Thymus (tissue), 11 donors: ENCODE measurements around the gene ADCY9. TPM values are rescaled to one million over a fixed set of nuclear protein-coding genes. Genes with fewer than 3 reads are reported as not detected.

Experiments used
- DNase-seq, 9 donors: peaks; one replicate each; pipeline ENCODE4 v3.0.0-alpha.2; 2013; ENCODE audit warnings: low spot score in 9 of 9, low read depth in 6 of 9, missing footprints in 1 of 9
- H3K27ac ChIP-seq, 2 donors: one replicate each; pipeline ENCODE4 v1.5.1; 2013; ENCODE audit warnings: control low read depth in 1 of 2, low read depth in 1 of 2, low read length in 1 of 2, mild to moderate bottlenecking in 1 of 2, moderate library complexity in 1 of 2
- H3K27me3 ChIP-seq, 2 donors: one replicate each; pipeline ENCODE4 v1.5.1; 2013; ENCODE audit warnings: low read length in 1 of 2; ENCODE audit not compliant: control insufficient read depth in 2 of 2, insufficient read depth in 1 of 2
- H3K36me3 ChIP-seq, 2 donors: one replicate each; pipeline ENCODE4 v1.5.1; 2013; ENCODE audit warnings: low read length in 1 of 2, mild to moderate bottlenecking in 1 of 2, moderate library complexity in 1 of 2; ENCODE audit not compliant: control insufficient read depth in 2 of 2, insufficient read depth in 2 of 2
- H3K4me1 ChIP-seq, 2 donors: one replicate each; pipeline ENCODE4 v1.5.1; 2013; ENCODE audit warnings: low read length in 2 of 2; ENCODE audit not compliant: control insufficient read depth in 2 of 2, insufficient read depth in 2 of 2
- H3K4me3 ChIP-seq, 2 donors: one replicate each; pipeline ENCODE4 v1.5.1; 2013; ENCODE audit warnings: low read length in 2 of 2, control low read depth in 1 of 2, mild to moderate bottlenecking in 1 of 2
- H3K9me3 ChIP-seq, 2 donors: one replicate each; pipeline ENCODE4 v1.5.1; 2013; ENCODE audit warnings: low read length in 1 of 2, mild to moderate bottlenecking in 1 of 2; ENCODE audit not compliant: control insufficient read depth in 2 of 2, insufficient read depth in 1 of 2
- WGBS: extraction: QIAGEN DNeasy Blood & Tissue Kit; methylation state at CpG from one replicate; pipeline ENCODE4 v1.1.7; 2013; 5-methylcytosine and 5-hydroxymethylcytosine counted together
- polyA plus RNA-seq: library from polyadenylated mRNA; stranded (reverse); fragments of 200-250 nt; gene quantifications from one replicate; pipeline ENCODE4 v1.2.3, GENCODE V29; 2013
- total RNA-seq: library from RNA; stranded (reverse); fragments of 120-200 nt; gene quantifications from one replicate; pipeline ENCODE4 v1.2.4, GENCODE V29; 2013
- donor health status: healthy.

The ADCY9 gene
- total and polyA plus RNA-seq, 2 donors = 1.3 to 2.2 TPM

- DNase-seq = no peak
- no peaks in the 10 kb centered on the region for H3K36me3 ChIP-seq
- no peak overlapping the region for H3K27ac ChIP-seq
- H3K27me3 ChIP-seq = peaks cover 0 to 2% of the 10 kb centered on the region in 2 donors
- H3K4me1 ChIP-seq = no peaks in the 10 kb centered on the region
- peaks cover 0 to 1% of the 10 kb centered on the region in 2 donors for H3K9me3 ChIP-seq
- 96% methylated on average over 15 of the region's 15 CpGs for WGBS
- H3K4me3 ChIP-seq = no peak overlapping the region
These were observed 12.5 kb downstream of the ADCY9 start for GRCh38 chr16:4103745-4104144.

GRCh38 chr16:4101421-4102219 is 14.6 kb downstream of the ADCY9 start:
- Histone ChIP-seq H3K4me3 (no peak overlapping the region), H3K9me3 (no peaks in the 10 kb centered on the region), H3K27ac (no peak overlapping the region), H3K27me3 (peaks cover 0 to 2% of the 10 kb centered on the region in 2 donors), H3K36me3 (no peaks in the 10 kb centered on the region), H3K4me1 (no peaks in the 10 kb centered on the region)
- DNase-seq = no peak
- 96% methylated on average over 20 of the region's 20 CpGs for WGBS

- DNase-seq = no peak
- Histone ChIP-seq H3K4me1 (no peaks in the 10 kb centered on the region), H3K36me3 (no peaks in the 10 kb centered on the region), H3K27me3 (no peaks in the 10 kb centered on the region), H3K9me3 (no peaks in the 10 kb centered on the region), H3K27ac (no peak overlapping the region), H3K4me3 (no peak overlapping the region)
- 97% methylated on average over 4 of the region's 4 CpGs for WGBS
These were observed 17.7 kb downstream of the ADCY9 start for GRCh38 chr16:4098501-4098900.

DNA sequence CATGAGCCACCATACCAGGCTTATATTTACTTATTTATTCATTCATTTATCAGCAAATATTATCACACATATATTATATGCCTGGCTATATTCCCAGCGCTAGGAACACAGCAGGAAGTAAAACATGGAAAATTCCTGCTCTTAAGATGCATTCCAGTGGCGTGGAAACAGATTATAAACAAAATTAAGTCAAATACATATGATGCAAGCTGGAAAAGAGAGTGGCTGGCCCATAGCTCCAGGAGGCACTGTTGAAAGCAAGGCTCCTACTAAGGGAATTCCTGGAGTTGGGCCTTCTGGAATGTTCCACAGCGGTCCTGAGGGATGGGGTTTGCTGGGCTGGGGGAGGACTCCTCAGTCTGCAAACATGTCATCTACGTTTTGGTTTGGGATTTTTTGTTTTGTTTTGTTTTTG is 18.4 kb downstream of the ADCY9 start:
- no peaks in the 10 kb centered on the region for H3K9me3 ChIP-seq
- H3K36me3 ChIP-seq = no peaks in the 10 kb centered on the region
- no peak overlapping the region for H3K27ac ChIP-seq
- no peaks in the 10 kb centered on the region for H3K4me1 ChIP-seq
- H3K4me3 ChIP-seq = no peak overlapping the region
- no peaks in the 10 kb centered on the region for H3K27me3 ChIP-seq
- DNase-seq = no peak
- WGBS = 90% methylated on average over 4 of the region's 4 CpGs

DNA sequence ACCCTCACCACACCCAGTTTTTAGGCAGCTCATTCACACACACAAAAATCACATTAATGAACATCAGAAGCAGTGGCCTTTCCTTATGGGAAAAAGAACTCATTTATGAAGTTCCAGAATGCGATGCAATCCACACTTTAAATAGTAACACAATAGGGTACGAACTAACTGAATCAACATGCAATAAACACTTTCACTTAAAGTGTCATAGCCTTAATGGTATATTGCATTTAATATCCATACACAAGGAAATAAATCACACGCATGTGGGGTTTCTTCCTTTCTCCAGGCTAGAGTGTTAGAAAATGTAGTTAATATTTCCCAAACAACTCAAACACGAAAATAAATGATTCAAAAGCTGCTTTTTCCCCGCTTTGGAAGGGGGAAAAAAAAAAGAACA is 19.7 kb downstream of the ADCY9 start:
- H3K9me3 ChIP-seq = no peaks in the 10 kb centered on the region
- no peaks in the 10 kb centered on the region for H3K4me1 ChIP-seq
- no peak overlapping the region for H3K27ac ChIP-seq
- H3K36me3 ChIP-seq = no peaks in the 10 kb centered on the region
- no peak for DNase-seq
- H3K27me3 ChIP-seq = peaks cover 0 to 1% of the 10 kb centered on the region in 2 donors
- no peak overlapping the region for H3K4me3 ChIP-seq
- 92% methylated on average over 5 of the region's 5 CpGs for WGBS

DNA sequence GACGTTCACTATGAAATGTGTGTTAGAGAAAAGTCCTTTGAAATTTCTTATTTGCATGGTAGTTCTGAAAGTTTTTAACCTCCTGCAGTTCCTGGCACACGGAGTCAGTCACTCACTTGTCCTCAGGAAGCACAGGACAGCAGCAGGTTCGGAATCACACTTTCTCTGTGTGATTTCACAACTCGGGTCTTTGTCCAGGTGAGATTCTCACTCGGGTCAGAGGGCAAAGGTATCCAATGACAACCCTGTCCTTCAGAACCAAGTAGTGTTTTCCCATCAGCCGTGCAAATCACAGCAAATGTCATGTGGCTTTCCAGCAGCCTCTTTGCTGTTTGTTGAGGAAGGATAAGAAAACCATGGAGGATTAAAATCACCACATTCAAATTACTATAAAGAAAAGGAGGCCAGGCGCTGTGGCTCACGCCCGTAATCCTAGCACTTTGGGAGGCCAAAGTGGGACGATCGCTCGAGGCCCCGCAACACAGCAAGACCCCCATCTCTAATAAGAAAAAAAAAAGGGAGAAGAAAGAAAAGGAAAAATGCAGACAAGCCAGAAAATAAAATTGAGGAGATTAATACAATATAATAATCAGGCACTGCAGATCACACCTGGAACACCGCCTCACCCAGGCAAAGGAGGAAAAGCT is 22.0 kb downstream of the ADCY9 start:
- H3K9me3 ChIP-seq = no peaks in the 10 kb centered on the region
- H3K27ac ChIP-seq = no peak overlapping the region
- 93% methylated on average over 14 of the region's 14 CpGs for WGBS
- H3K36me3 ChIP-seq = no peaks in the 10 kb centered on the region
- peaks cover 0 to 17% of the 10 kb centered on the region in 2 donors for H3K27me3 ChIP-seq
- H3K4me3 ChIP-seq = no peak overlapping the region
- peaks cover 0 to 3% of the 10 kb centered on the region in 2 donors for H3K4me1 ChIP-seq
- no peak for DNase-seq

GRCh38 chr16:4093495-4094126 is 22.6 kb downstream of the ADCY9 start:
- Histone ChIP-seq H3K36me3 (no peaks in the 10 kb centered on the region), H3K4me3 (no peak overlapping the region), H3K9me3 (no peaks in the 10 kb centered on the region), H3K27ac (no peak overlapping the region), H3K27me3 (peaks cover 0 to 17% of the 10 kb centered on the region in 2 donors), H3K4me1 (peaks cover 0 to 3% of the 10 kb centered on the region in 2 donors)
- 95% methylated on average over 8 of the region's 8 CpGs for WGBS
- no peak for DNase-seq

- 92% methylated on average over 5 of the region's 5 CpGs for WGBS
- Histone ChIP-seq H3K4me1 (peaks cover 0 to 3% of the 10 kb centered on the region in 2 donors), H3K27me3 (peaks cover 0 to 17% of the 10 kb centered on the region in 2 donors), H3K27ac (no peak overlapping the region), H3K9me3 (no peaks in the 10 kb centered on the region), H3K36me3 (no peaks in the 10 kb centered on the region), H3K4me3 (no peak overlapping the region)
- no peak for DNase-seq
These were observed 23.5 kb downstream of the ADCY9 start for GRCh38 chr16:4092547-4093265.
